Activated B cell treated with CpG ODN at 0.5 μM for 24 hours (primary cell): ENCODE results near the gene EAF2. TPM values are rescaled to one million over a fixed set of nuclear protein-coding genes. Genes with fewer than 3 reads are reported as not detected.
"Not testable (repeated sequence)": the region's sequence is repeated elsewhere in the genome, so short reads cannot be mapped to it uniquely, and the experiment has no call there.

Experiments used
- ATAC-seq: fragments of 200-7000 bp; cut with Tn5 transposase; one replicate; pipeline ENCODE4 v1.10.0; 2021; ENCODE audit warnings: low read depth, mild to moderate bottlenecking, moderate library complexity
- CTCF ChIA-PET: fragments of 350-600 bp; sonication (Branson Sonifier 250); formaldehyde crosslinking; loops from one replicate; lab custom pipeline; 2021; ENCODE audit warnings: antibody characterized with exemption; lab: Charles Lee
- POLR2A ChIA-PET: fragments of 350-600 bp; sonication (Branson Sonifier 250); formaldehyde crosslinking; loops from one replicate; lab custom pipeline; 2021; ENCODE audit warnings: antibody characterized with exemption; lab: Charles Lee
- DNase-seq: peaks from one replicate; pipeline ENCODE4 v3.0.0; 2022
- H3K27ac Mint-ChIP-seq: one replicate; pipeline ENCODE4 v1.8.0; 2020; ENCODE audit warnings: mixed read lengths
- H3K27me3 Mint-ChIP-seq: one replicate; pipeline ENCODE4 v1.8.0; 2021; ENCODE audit warnings: mixed read lengths
- H3K36me3 Mint-ChIP-seq: one replicate; pipeline ENCODE4 v1.8.0; 2021; ENCODE audit warnings: low read depth, mixed read lengths
- H3K4me1 Mint-ChIP-seq: one replicate; pipeline ENCODE4 v1.8.0; 2021; ENCODE audit warnings: mixed read lengths
- H3K4me3 Mint-ChIP-seq: one replicate; pipeline ENCODE4 v1.8.0; 2020; ENCODE audit warnings: mild to moderate bottlenecking, mixed read lengths
- H3K9me3 Mint-ChIP-seq: one replicate; pipeline ENCODE4 v1.8.0; 2020; ENCODE audit warnings: mixed read lengths
- CTCF ChIP-seq: fragments of 200-600 bp; IDR thresholded peaks from one replicate; pipeline ENCODE4 v1.8.0; 2022; ENCODE audit warnings: antibody characterized with exemption, mild to moderate bottlenecking
- intact Hi-C: fragments of 100-400 bp; cut with micrococcal nuclease; formaldehyde crosslinking; loops from one replicate; pipeline ENCODE4 v1.15.1; 2024
- total RNA-seq: library from RNA; stranded (reverse); gene quantifications from 2 replicates; pipeline ENCODE4 v1.2.3, GENCODE V29; 2022

Gene EAF2
- total RNA-seq, 1 donor from 2014 or later: 43.3 TPM

GRCh38 chr3:121852256-121852655 lies 17.2 kb downstream of the EAF2 start:
- Mint-ChIP-seq H3K36me3 (peaks cover 67% of the 10 kb centered on the region), H3K27ac (no peak overlapping the region), H3K27me3 (no peaks in the 10 kb centered on the region), H3K4me1 (peaks cover 34% of the 10 kb centered on the region), H3K9me3 (no peaks in the 10 kb centered on the region), H3K4me3 (no peak overlapping the region)
- intact Hi-C loops: loop anchor here (2.0 kb wide), 1 partner anchor 305 kb away; no protein-coding TSS in a partner anchor
- POLR2A ChIA-PET: no interaction called here
- DNase-seq: no peak
- ATAC-seq: no peak
- no peak for TF ChIP-seq CTCF
- CTCF ChIA-PET: interaction anchor here (1.6 kb wide), 2 partner anchors 305 to 406 kb away, joined by 3 to 9 read pairs; no protein-coding TSS in a partner anchor

GRCh38 chr3:121855555-121855954 lies 20.5 kb downstream of the EAF2 start:
- peak; percentile 42 for ATAC-seq
- intact Hi-C loops: loop anchor here (1.0 to 5.0 kb wide), 2 partner anchors 237 to 404 kb away; no protein-coding TSS in a partner anchor
- Mint-ChIP-seq H3K36me3 (peaks cover 73% of the 10 kb centered on the region), H3K4me1 (peaks cover 32% of the 10 kb centered on the region), H3K9me3 (peaks cover 2% of the 10 kb centered on the region), H3K4me3 (no peak overlapping the region), H3K27ac (no peak overlapping the region), H3K27me3 (no peaks in the 10 kb centered on the region)
- no peak for TF ChIP-seq CTCF
- no peak for DNase-seq
- ChIA-PET POLR2A (no interaction called here), CTCF (no interaction called here)

GRCh38 chr3:121857778-121858177 lies 22.8 kb downstream of the EAF2 start:
- CTCF ChIA-PET: not testable (repeated sequence)
- intact Hi-C loops: loop anchor here (5.0 kb wide), 1 partner anchor 235 kb away; no protein-coding TSS in a partner anchor

GRCh38 chr3:121863247-121863646 lies 28.2 kb downstream of the EAF2 start:
- intact Hi-C loops, ATAC-seq, DNase-seq, H3K27ac Mint-ChIP-seq, POLR2A ChIA-PET, H3K4me3 Mint-ChIP-seq, H3K27me3 Mint-ChIP-seq, CTCF ChIA-PET, H3K9me3 Mint-ChIP-seq: not testable (repeated sequence)
- peaks cover 33% of the 10 kb centered on the region for H3K4me1 Mint-ChIP-seq
- H3K36me3 Mint-ChIP-seq: peaks cover 86% of the 10 kb centered on the region

More at GRCh38 chr3:121857778-121858177, 22.8 kb downstream of the EAF2 start:
- DNase-seq, H3K27me3 Mint-ChIP-seq, ATAC-seq, H3K27ac Mint-ChIP-seq, H3K9me3 Mint-ChIP-seq, POLR2A ChIA-PET, H3K4me3 Mint-ChIP-seq: not testable (repeated sequence)
- peaks cover 80% of the 10 kb centered on the region for H3K36me3 Mint-ChIP-seq
- peaks cover 34% of the 10 kb centered on the region for H3K4me1 Mint-ChIP-seq

GRCh38 chr3:121863801-121864200 lies 28.8 kb downstream of the EAF2 start:
- no peak for ATAC-seq

More at GRCh38 chr3:121863801-121864200, 28.8 kb downstream of the EAF2 start:
- POLR2A ChIA-PET: no interaction called here
- Mint-ChIP-seq H3K4me3 (no peak overlapping the region), H3K4me1 (peaks cover 35% of the 10 kb centered on the region), H3K9me3 (no peaks in the 10 kb centered on the region), H3K27ac (no peak overlapping the region), H3K27me3 (no peaks in the 10 kb centered on the region), H3K36me3 (peaks cover 84% of the 10 kb centered on the region)
- intact Hi-C loops: no loop called here
- no peak for TF ChIP-seq CTCF
- no peak for DNase-seq
- CTCF ChIA-PET: no interaction called here
